Prostate gland (tissue), 2 donors: ENCODE results near the gene C4orf51.

Experiments used
- POLR2A ChIP-seq: fragments of 450-650 bp; IDR thresholded peaks from one replicate; pipeline ENCODE4 v1.6.1; 2016; ENCODE audit warnings: antibody characterized with exemption, mild to moderate bottlenecking
- POLR2AphosphoS5 ChIP-seq: sonication (generic); formaldehyde crosslinking; IDR thresholded peaks from one replicate; pipeline ENCODE4 v1.6.1; 2017; ENCODE audit warnings: antibody characterized with exemption
- TF ChIP-seq, protein P1 (sequence below), 4 experiments: fragments of 200-600 bp in 2 of 4; fragments of 450-650 bp in 2 of 4; sonication (generic) in 2 of 4; IDR thresholded peaks; 1 replicate in 3 of 4; 2 replicates in 1 of 4; pipeline ENCODE4 v1.5.1; 2016 to 2019; ENCODE audit warnings: antibody characterized with exemption in 4 of 4, mild to moderate bottlenecking in 2 of 4, moderate library complexity in 2 of 4

DNA sequence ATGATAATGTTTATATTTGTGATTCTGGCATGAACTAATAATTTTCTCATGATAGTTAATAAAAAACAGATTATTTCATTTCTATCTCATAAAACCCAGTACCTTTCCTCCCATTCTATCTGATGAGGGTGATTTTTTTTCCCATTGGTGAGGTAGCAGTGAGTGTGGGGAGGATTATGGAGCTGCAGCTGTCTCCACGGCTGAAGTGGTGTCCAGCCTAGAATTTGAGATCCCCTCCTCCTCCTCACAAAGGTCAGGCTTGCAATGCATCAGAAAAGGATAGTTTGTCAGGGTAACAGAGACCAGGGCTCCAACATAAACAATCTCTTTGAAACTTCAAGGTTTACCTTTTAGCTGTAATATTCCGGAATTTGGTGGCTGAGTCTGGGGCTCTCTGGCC is 60.9 kb downstream of the C4orf51 start:
- TF ChIP-seq, protein P1, sequence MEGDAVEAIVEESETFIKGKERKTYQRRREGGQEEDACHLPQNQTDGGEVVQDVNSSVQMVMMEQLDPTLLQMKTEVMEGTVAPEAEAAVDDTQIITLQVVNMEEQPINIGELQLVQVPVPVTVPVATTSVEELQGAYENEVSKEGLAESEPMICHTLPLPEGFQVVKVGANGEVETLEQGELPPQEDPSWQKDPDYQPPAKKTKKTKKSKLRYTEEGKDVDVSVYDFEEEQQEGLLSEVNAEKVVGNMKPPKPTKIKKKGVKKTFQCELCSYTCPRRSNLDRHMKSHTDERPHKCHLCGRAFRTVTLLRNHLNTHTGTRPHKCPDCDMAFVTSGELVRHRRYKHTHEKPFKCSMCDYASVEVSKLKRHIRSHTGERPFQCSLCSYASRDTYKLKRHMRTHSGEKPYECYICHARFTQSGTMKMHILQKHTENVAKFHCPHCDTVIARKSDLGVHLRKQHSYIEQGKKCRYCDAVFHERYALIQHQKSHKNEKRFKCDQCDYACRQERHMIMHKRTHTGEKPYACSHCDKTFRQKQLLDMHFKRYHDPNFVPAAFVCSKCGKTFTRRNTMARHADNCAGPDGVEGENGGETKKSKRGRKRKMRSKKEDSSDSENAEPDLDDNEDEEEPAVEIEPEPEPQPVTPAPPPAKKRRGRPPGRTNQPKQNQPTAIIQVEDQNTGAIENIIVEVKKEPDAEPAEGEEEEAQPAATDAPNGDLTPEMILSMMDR (IDR thresholded peaks at IDR 0.05), result no peak
- no peak for TF ChIP-seq POLR2AphosphoS5
- no peak for TF ChIP-seq POLR2A
